Gastrocnemius medialis (tissue), 4 donors: ENCODE results near the gene ATP6AP2. TPM values are rescaled to one million over a fixed set of nuclear protein-coding genes. Genes with fewer than 3 reads are reported as not detected.

ENCODE experiments used
- ATAC-seq, 2 donors: fragments of 150-250 bp; one replicate each; pipeline ENCODE4 v1.9.1; 2016
- DNase-seq, 2 donors: peaks; one replicate each; pipeline ENCODE4 v3.0.0-alpha.2; 2019
- H3K27ac ChIP-seq, 4 donors: fragments of 200-600 bp; sonication (generic); 1 replicate in 1 of 4; 2 replicates in 3 of 4; pipeline ENCODE4 v1.5.1; 2016 to 2018; ENCODE audit warnings: mild to moderate bottlenecking in 2 of 4, moderate library complexity in 1 of 4
- H3K27me3 ChIP-seq, 3 donors: fragments of 200-600 bp; sonication (generic) in 2 of 3; 1 replicate in 1 of 3; 2 replicates in 2 of 3; pipeline versions ENCODE4 v1.5.1 to v1.6.0; 2016 to 2019; ENCODE audit warnings: mild to moderate bottlenecking in 1 of 3, moderate library complexity in 1 of 3
- H3K36me3 ChIP-seq, 2 donors: fragments of 200-600 bp; sonication (generic) in 1 of 2; one replicate each; pipeline ENCODE4 v1.5.1; 2017 to 2018
- H3K4me1 ChIP-seq, 2 donors: fragments of 200-600 bp; sonication (generic) in 1 of 2; one replicate each; pipeline ENCODE4 v1.5.1; 2016 to 2017; ENCODE audit warnings: mild to moderate bottlenecking in 2 of 2
- H3K4me3 ChIP-seq, 4 donors: fragments of 200-600 bp; sonication (generic) in 3 of 4; 1 replicate in 1 of 4; 2 replicates in 3 of 4; pipeline ENCODE4 v1.5.1; 2016 to 2019; ENCODE audit warnings: mild to moderate bottlenecking in 2 of 4
- H3K9me3 ChIP-seq, 3 donors: fragments of 200-600 bp; sonication (generic) in 2 of 3; 1 replicate in 1 of 3; 2 replicates in 2 of 3; pipeline ENCODE4 v1.5.1; 2016 to 2019
- CTCF ChIP-seq, 5 experiments: fragments of 450-650 bp in 3 of 5; fragments of 200-600 bp in 2 of 5; sonication (generic) in 2 of 5; IDR thresholded peaks in 4 of 5; conservative IDR thresholded peaks in 1 of 5; 1 replicate in 4 of 5; 2 replicates in 1 of 5; pipeline ENCODE4 v1.5.1; 2016 to 2019; ENCODE audit warnings: antibody characterized with exemption in 5 of 5, mild to moderate bottlenecking in 3 of 5, moderate library complexity in 3 of 5
- POLR2A ChIP-seq, 2 donors: fragments of 450-650 bp; IDR thresholded peaks; one replicate each; pipeline ENCODE4 v1.6.1; 2017; ENCODE audit warnings: antibody characterized with exemption in 2 of 2, mild to moderate bottlenecking in 2 of 2, moderate library complexity in 2 of 2
- in situ Hi-C, 4 donors: fragments of 200-750 bp; cut with MboI; loops; one replicate each; pipeline versions ENCODE4 v1.15.0 to v1.8.0; 2017; ENCODE audit warnings: low sequenced_read_pairs in 4 of 4
- intact Hi-C: fragments of 100-400 bp; cut with DNase I; formaldehyde crosslinking; loops from one replicate; pipeline ENCODE4 v1.15.1; 2023; ENCODE audit warnings: low total_unique reads
- total RNA-seq, 4 donors: library from RNA; depleted of rRNA; stranded (reverse); fragments of >200 nt; gene quantifications; one replicate each; pipeline versions ENCODE4 v1.1.0 to v1.2.3, GENCODE V29; 2016

The ATP6AP2 gene
- total RNA-seq, 4 donors from 2014 or later, result 23.2 to 40.1 (median 31.5) TPM

DNA sequence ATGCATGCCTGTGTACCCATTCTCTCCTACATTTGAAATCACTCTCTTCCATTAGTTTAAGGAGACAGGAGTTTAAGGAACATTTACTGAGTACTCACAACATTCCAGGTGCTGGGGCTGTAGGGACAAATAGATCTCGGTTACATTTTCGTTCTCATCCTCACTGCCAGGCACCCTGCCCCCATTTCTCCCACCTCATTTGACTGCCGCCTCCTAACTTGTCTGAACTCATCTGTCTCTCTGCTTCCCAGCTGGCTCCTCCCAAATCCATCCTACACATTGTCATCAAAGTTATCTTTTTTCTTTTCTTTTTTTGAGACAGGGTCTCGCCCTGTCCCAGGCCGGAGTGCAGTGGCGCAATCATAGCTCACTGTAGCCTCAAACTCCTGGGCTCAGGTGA lies 22.7 kb downstream of the ATP6AP2 start:
- H3K4me1 ChIP-seq, result no peaks in the 10 kb centered on the region
- H3K4me3 ChIP-seq, result no peak overlapping the region
- TF ChIP-seq POLR2A (IDR thresholded peaks at IDR 0.05) (no peak), CTCF (IDR thresholded peaks at IDR 0.05 in 4 of 5, conservative IDR thresholded peaks at IDR 0.05 in 1 of 5) (no peak)
- intact Hi-C loops, result no loop called here
- peaks cover 0 to 27% of the 10 kb centered on the region in 2 donors for H3K36me3 ChIP-seq
- DNase-seq (no peak), ATAC-seq (no peak)
- in situ Hi-C loops, result no loop called here
- H3K9me3 ChIP-seq, result no peaks in the 10 kb centered on the region
- H3K27ac ChIP-seq, result no peak overlapping the region
- peaks cover 0 to 3% (median 0%) of the 10 kb centered on the region in 3 donors for H3K27me3 ChIP-seq

- Histone ChIP-seq H3K9me3 (no peaks in the 10 kb centered on the region), H3K4me1 (no peaks in the 10 kb centered on the region), H3K4me3 (no peak overlapping the region), H3K27me3 (peaks cover 0 to 4% (median 0%) of the 10 kb centered on the region in 3 donors), H3K36me3 (no peaks in the 10 kb centered on the region), H3K27ac (no peak overlapping the region)
- TF ChIP-seq POLR2A (IDR thresholded peaks at IDR 0.05) (no peak), CTCF (IDR thresholded peaks at IDR 0.05 in 4 of 5, conservative IDR thresholded peaks at IDR 0.05 in 1 of 5) (no peak)
- DNase-seq, result no peak
- intact Hi-C loops (no loop called here), in situ Hi-C loops (no loop called here)
- ATAC-seq, result no peak
These were observed 26.6 kb downstream of the ATP6AP2 start for GRCh38 chrX:40607381-40607780.

GRCh38 chrX:40612511-40612910 lies 31.7 kb downstream of the ATP6AP2 start:
- Histone ChIP-seq H3K9me3 (no peaks in the 10 kb centered on the region), H3K27ac (no peak overlapping the region), H3K27me3 (peaks cover 0 to 4% (median 0%) of the 10 kb centered on the region in 3 donors), H3K4me1 (no peaks in the 10 kb centered on the region), H3K36me3 (no peaks in the 10 kb centered on the region), H3K4me3 (no peak overlapping the region)
- intact Hi-C loops (no loop called here), in situ Hi-C loops (no loop called here)
- TF ChIP-seq CTCF (IDR thresholded peaks at IDR 0.05 in 4 of 5, conservative IDR thresholded peaks at IDR 0.05 in 1 of 5) (no peak), POLR2A (IDR thresholded peaks at IDR 0.05) (no peak)
- no peak for ATAC-seq
- no peak for DNase-seq

DNA sequence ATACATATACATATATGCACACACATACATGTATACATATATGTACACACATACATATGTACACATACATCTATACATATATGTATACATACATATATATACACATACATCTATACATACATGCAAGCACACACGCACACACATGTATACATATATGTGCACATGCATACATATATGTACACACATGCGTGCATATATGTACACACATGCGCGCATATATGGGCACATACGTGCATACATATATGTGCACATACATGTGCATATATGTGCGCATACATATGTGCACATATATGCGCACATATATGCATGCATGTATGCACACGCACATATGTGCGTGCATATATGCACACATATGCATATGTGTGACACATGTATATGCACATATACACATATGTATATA lies 35.2 kb downstream of the ATP6AP2 start:
- intact Hi-C loops (no loop called here), in situ Hi-C loops (no loop called here)
- Histone ChIP-seq H3K9me3 (no peaks in the 10 kb centered on the region), H3K27ac (no peak overlapping the region), H3K36me3 (no peaks in the 10 kb centered on the region), H3K27me3 (no peaks in the 10 kb centered on the region), H3K4me3 (no peak overlapping the region), H3K4me1 (no peaks in the 10 kb centered on the region)
- ATAC-seq, result no peak
- TF ChIP-seq CTCF (IDR thresholded peaks at IDR 0.05 in 4 of 5, conservative IDR thresholded peaks at IDR 0.05 in 1 of 5) (no peak), POLR2A (IDR thresholded peaks at IDR 0.05) (no peak)
- no peak for DNase-seq

- TF ChIP-seq POLR2A (IDR thresholded peaks at IDR 0.05), result no peak
- no peak for TF ChIP-seq CTCF (IDR thresholded peaks at IDR 0.05 in 4 of 5, conservative IDR thresholded peaks at IDR 0.05 in 1 of 5)
- Histone ChIP-seq H3K4me3 (no peak overlapping the region), H3K4me1 (no peaks in the 10 kb centered on the region), H3K27ac (no peak overlapping the region), H3K9me3 (no peaks in the 10 kb centered on the region), H3K27me3 (no peaks in the 10 kb centered on the region), H3K36me3 (no peaks in the 10 kb centered on the region)
- in situ Hi-C loops, result no loop called here
- intact Hi-C loops, result no loop called here
- ATAC-seq (no peak), DNase-seq (no peak)
These were observed 36.8 kb downstream of the ATP6AP2 start for GRCh38 chrX:40617566-40617965.
